AG04449 (cell line): ENCODE results near the gene TAT.

ENCODE experiments used
- CTCF ChIA-PET: fragments of 350-600 bp; formaldehyde crosslinking; extraction: SDS; loops from one replicate; lab custom pipeline; 2021; ENCODE audit warnings: antibody characterized with exemption; lab: Yijun Ruan, JAX
- POLR2A ChIA-PET: fragments of 400-600, 350-600 bp; formaldehyde crosslinking; extraction: SDS; loops from one replicate; lab custom pipeline; 2020; ENCODE audit warnings: antibody characterized with exemption, inconsistent platforms; lab: Yijun Ruan, JAX
- DNase-seq: peaks from one replicate; pipeline ENCODE4 v3.0.0-alpha.2; 2010; ENCODE audit warnings: low read depth, low spot score
- H3K4me3 ChIP-seq: 2 replicates; pipeline ENCODE4 v1.5.1; 2011; ENCODE audit warnings: low read depth, mild to moderate bottlenecking, control low read depth, low read length
- CTCF ChIP-seq: IDR thresholded peaks from one replicate; pipeline ENCODE4 v1.5.1; 2011; ENCODE audit warnings: mild to moderate bottlenecking, moderate library complexity, low read length, control low read depth, inconsistent platforms; ENCODE audit not compliant: insufficient read depth; ENCODE audit errors: missing control alignments

TAT gene

GRCh38 chr16:71542377-71542776 lies 34.5 kb downstream of the TAT start:
- peak; percentile 51 for TF ChIP-seq CTCF
- no peak for DNase-seq
- CTCF ChIA-PET, result interaction anchor here (0.8 to 1.8 kb wide), 3 partner anchors 8 to 40 kb away, joined by 3 to 4 read pairs (median 3); no protein-coding TSS in a partner anchor
- no peak overlapping the region for H3K4me3 ChIP-seq
- POLR2A ChIA-PET, result no interaction called here

- CTCF ChIA-PET, result interaction anchor here (0.8 to 6.0 kb wide), 11 partner anchors 8 to 124 kb away, joined by 3 to 23 read pairs (median 10); partner anchors contain the start of gene CHST4
- no peak for DNase-seq
- POLR2A ChIA-PET, result no interaction called here
- H3K4me3 ChIP-seq, result no peak overlapping the region
- TF ChIP-seq CTCF, result peak; percentile 77
These were observed 39.2 kb downstream of the TAT start for GRCh38 chr16:71537643-71538042.

GRCh38 chr16:71536752-71537499 lies 40.0 kb downstream of the TAT start:
- ChIA-PET CTCF (interaction anchor here (1.0 to 6.0 kb wide), 2 partner anchors 12 to 45 kb away, joined by 3 to 19 read pairs; no protein-coding TSS in a partner anchor), POLR2A (no interaction called here)
- no peak for TF ChIP-seq CTCF
- H3K4me3 ChIP-seq, result no peak overlapping the region
- DNase-seq, result no peak

- POLR2A ChIA-PET, result no interaction called here
- no peak for DNase-seq
- CTCF ChIA-PET, result no interaction called here
- H3K4me3 ChIP-seq, result no peak overlapping the region
- no peak for TF ChIP-seq CTCF
These were observed 44.5 kb downstream of the TAT start for GRCh38 chr16:71532366-71532765.

GRCh38 chr16:71528863-71529262 lies 48.0 kb downstream of the TAT start:
- H3K4me3 ChIP-seq, result no peak overlapping the region
- CTCF ChIA-PET, result interaction anchor here (0.8 to 2.4 kb wide), 2 partner anchors 10 to 36 kb away, joined by 3 to 15 read pairs; no protein-coding TSS in a partner anchor
- no peak for DNase-seq
- POLR2A ChIA-PET, result no interaction called here
- no peak for TF ChIP-seq CTCF

- CTCF ChIA-PET, result interaction anchor here (2.4 kb wide), 1 partner anchor 10 kb away, joined by 15 read pairs; no protein-coding TSS in a partner anchor
- no peak overlapping the region for H3K4me3 ChIP-seq
- no peak for TF ChIP-seq CTCF
- POLR2A ChIA-PET, result no interaction called here
- DNase-seq, result no peak
These were observed 48.6 kb downstream of the TAT start for GRCh38 chr16:71528257-71528656.
